Measurements from ENCODE around the gene PEPD.
"Not testable (repeated sequence)": the region's sequence is repeated elsewhere in the genome, so short reads cannot be mapped to it uniquely, and the experiment has no call there.

The PEPD gene

DNA sequence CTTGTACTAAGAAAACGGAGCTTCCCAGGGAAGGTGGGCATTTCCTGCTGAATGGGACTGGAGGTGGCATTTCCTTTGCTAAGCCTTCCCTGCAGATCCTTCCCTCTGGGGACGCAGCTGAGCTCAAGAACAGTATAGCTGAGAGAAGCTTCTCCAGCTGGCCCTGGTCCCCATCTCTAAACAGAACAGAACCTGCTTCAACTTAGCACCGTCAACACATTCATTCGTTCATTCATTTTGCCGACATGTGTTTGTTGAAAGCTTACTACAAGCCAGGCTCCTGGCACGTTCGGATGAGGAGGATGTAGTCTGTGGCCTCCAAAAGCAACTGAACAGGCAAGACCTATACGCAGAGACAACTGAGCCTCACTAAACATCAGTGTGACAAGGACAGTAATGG lies 36.6 kb upstream of the PEPD start:
- H3K4me2 ChIP-seq, result no peak overlapping the region

DNA sequence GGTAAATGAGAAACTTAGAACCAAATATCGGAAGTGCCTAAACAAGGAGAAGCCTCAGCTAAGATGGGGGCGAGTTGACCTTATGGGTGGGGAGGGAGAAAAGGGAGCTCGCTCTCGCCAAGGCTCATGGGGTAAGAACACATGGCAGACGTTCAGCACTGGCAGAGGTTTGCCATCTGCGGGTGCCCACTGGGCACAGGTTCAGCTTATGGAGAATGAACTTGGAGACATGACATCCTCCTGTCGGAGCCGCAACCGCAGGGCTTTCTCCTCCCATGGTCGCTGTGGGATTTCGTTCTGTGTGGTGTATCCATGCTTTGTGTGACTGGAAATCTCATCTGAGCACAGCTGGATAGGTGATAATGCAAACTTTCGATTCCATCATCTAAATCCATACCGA lies 36.1 kb upstream of the PEPD start:
- Histone ChIP-seq H3K4me3 (IDR thresholded peaks at IDR 0.05; ENCODE audit: insufficient read depth, low read depth, low read length) (no peak overlapping the region), H3K9ac (no peak overlapping the region), H3K27ac (no peak overlapping the region), H4K20me1 (ENCODE audit: insufficient read depth) (no peaks in the 10 kb centered on the region), H3K4me1 (ENCODE audit: low read depth, poor library complexity, severe bottlenecking) (no peaks in the 10 kb centered on the region), H3K27me3 (ENCODE audit: insufficient read depth, low read depth) (peaks cover 5% of the 10 kb centered on the region; the same call in 1 of the 2 replicates), H3K36me3 (ENCODE audit: insufficient read depth) (no peaks in the 10 kb centered on the region), H3K4me2 (no peak overlapping the region), H2AFZ (ENCODE audit: low read depth) (no peak overlapping the region), H3K79me2 (ENCODE audit: insufficient read depth, low read depth) (no peaks in the 10 kb centered on the region)
- TF ChIP-seq, protein P1, sequence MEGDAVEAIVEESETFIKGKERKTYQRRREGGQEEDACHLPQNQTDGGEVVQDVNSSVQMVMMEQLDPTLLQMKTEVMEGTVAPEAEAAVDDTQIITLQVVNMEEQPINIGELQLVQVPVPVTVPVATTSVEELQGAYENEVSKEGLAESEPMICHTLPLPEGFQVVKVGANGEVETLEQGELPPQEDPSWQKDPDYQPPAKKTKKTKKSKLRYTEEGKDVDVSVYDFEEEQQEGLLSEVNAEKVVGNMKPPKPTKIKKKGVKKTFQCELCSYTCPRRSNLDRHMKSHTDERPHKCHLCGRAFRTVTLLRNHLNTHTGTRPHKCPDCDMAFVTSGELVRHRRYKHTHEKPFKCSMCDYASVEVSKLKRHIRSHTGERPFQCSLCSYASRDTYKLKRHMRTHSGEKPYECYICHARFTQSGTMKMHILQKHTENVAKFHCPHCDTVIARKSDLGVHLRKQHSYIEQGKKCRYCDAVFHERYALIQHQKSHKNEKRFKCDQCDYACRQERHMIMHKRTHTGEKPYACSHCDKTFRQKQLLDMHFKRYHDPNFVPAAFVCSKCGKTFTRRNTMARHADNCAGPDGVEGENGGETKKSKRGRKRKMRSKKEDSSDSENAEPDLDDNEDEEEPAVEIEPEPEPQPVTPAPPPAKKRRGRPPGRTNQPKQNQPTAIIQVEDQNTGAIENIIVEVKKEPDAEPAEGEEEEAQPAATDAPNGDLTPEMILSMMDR (conservative IDR thresholded peaks at IDR 0.05; ENCODE audit: low read depth, low read length), result no peak

More for the DNA sequence above, 36.6 kb upstream of the PEPD start:
- H4K20me1 ChIP-seq (ENCODE audit: insufficient read depth), result no peaks in the 10 kb centered on the region
- H3K36me3 ChIP-seq (ENCODE audit: insufficient read depth), result no peaks in the 10 kb centered on the region
- TF ChIP-seq, protein P1 (conservative IDR thresholded peaks at IDR 0.05; ENCODE audit: low read depth, low read length), result no peak
- no peak overlapping the region for H3K27ac ChIP-seq
- no peak overlapping the region for H3K4me3 ChIP-seq (IDR thresholded peaks at IDR 0.05; ENCODE audit: insufficient read depth, low read depth, low read length)
- H3K4me1 ChIP-seq (ENCODE audit: low read depth, poor library complexity, severe bottlenecking), result no peaks in the 10 kb centered on the region
- no peak overlapping the region for H2AFZ ChIP-seq (ENCODE audit: low read depth)
- H3K79me2 ChIP-seq (ENCODE audit: insufficient read depth, low read depth), result no peaks in the 10 kb centered on the region
- H3K27me3 ChIP-seq (ENCODE audit: insufficient read depth, low read depth), result peaks cover 5% of the 10 kb centered on the region; the same call in 1 of the 2 replicates
- no peak overlapping the region for H3K9ac ChIP-seq

DNA sequence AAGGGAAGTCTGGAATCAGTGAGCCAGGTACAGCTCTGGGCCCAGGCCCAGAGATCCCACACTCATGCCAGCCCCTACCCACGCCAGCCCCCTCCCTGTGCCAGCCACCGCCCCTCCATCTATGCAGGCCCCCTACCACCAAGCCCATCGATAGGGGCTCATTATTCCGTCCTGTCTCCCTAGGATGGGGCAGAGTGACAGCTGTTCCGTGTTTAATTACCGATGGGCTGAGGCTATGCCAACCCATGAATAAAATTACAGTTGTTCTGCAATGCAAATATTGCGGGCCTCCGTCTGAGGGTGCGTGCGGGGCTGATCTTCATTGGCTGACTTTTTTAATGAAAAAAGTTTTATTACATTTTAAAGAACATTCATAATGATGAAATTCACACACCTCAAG lies 35.6 kb upstream of the PEPD start:
- no peak overlapping the region for H2AFZ ChIP-seq (ENCODE audit: low read depth)
- H3K9ac ChIP-seq, result no peak overlapping the region
- no peak overlapping the region for H3K4me2 ChIP-seq
- H3K36me3 ChIP-seq (ENCODE audit: insufficient read depth), result no peaks in the 10 kb centered on the region
- H3K4me1 ChIP-seq (ENCODE audit: low read depth, poor library complexity, severe bottlenecking), result no peaks in the 10 kb centered on the region
- H3K79me2 ChIP-seq (ENCODE audit: insufficient read depth, low read depth), result no peaks in the 10 kb centered on the region
- no peak overlapping the region for H3K27ac ChIP-seq
- H3K4me3 ChIP-seq (IDR thresholded peaks at IDR 0.05; ENCODE audit: insufficient read depth, low read depth, low read length), result no peak overlapping the region
- peaks cover 5% of the 10 kb centered on the region; the same call in 1 of the 2 replicates for H3K27me3 ChIP-seq (ENCODE audit: insufficient read depth, low read depth)
- TF ChIP-seq, protein P1 (conservative IDR thresholded peaks at IDR 0.05; ENCODE audit: low read depth, low read length), result no peak
- no peaks in the 10 kb centered on the region for H4K20me1 ChIP-seq (ENCODE audit: insufficient read depth)

DNA sequence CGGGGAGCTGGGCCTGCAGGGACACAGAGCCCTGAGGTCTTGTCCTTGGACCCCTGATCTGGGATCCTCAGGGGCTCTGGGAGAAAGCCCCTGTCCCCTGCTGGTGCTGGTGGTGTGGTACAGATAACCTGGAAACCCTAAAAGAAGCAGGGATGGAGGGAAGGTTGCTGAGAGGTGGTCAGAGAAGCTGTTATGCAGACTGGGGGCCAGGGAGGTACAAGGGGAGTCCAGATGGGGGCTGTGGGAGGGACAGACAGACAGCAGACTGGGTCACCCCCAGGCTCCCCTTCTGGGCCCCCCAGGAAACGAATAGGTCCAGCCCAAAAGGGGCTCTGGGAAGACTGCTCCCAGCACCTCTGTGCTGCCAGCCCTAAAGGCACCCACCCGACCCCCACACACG lies 34.7 kb upstream of the PEPD start:
- no peaks in the 10 kb centered on the region; the same call in 1 of the 2 replicates for H3K27me3 ChIP-seq (ENCODE audit: insufficient read depth, low read depth)
- no peaks in the 10 kb centered on the region for H3K79me2 ChIP-seq (ENCODE audit: insufficient read depth, low read depth)
- no peak overlapping the region for H3K4me3 ChIP-seq (IDR thresholded peaks at IDR 0.05; ENCODE audit: insufficient read depth, low read depth, low read length)
- H3K36me3 ChIP-seq (ENCODE audit: insufficient read depth), result no peaks in the 10 kb centered on the region
- no peaks in the 10 kb centered on the region for H4K20me1 ChIP-seq (ENCODE audit: insufficient read depth)
- no peaks in the 10 kb centered on the region for H3K4me1 ChIP-seq (ENCODE audit: low read depth, poor library complexity, severe bottlenecking)
- H2AFZ ChIP-seq (ENCODE audit: low read depth), result no peak overlapping the region
- TF ChIP-seq, protein P1 (conservative IDR thresholded peaks at IDR 0.05; ENCODE audit: low read depth, low read length), result no peak
- no peak overlapping the region for H3K4me2 ChIP-seq
- H3K27ac ChIP-seq, result no peak overlapping the region
- no peak overlapping the region for H3K9ac ChIP-seq

DNA sequence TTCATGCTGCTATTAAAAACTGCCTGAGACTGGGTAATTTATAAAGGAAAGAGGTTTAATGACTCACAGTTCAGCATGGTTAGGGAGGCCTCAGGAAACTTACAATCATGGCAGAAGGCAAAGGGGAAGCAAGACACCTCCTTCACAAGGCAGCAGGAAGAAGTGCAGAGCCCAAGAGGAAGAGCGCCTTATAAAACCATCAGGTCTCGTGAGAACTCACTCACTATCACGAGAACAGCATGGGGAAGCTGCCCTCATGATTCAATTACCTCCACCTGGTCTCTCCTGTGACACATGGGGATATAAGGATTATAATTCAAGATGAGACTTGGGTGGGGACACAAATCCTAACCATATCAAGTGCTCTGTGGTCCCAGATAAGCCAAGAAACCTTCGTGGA lies 34.1 kb upstream of the PEPD start:
- H3K27me3 ChIP-seq (ENCODE audit: insufficient read depth, low read depth); H3K4me2 ChIP-seq; H3K4me1 ChIP-seq (ENCODE audit: low read depth, poor library complexity, severe bottlenecking); H2AFZ ChIP-seq (ENCODE audit: low read depth); H3K36me3 ChIP-seq (ENCODE audit: insufficient read depth); H3K9ac ChIP-seq; H4K20me1 ChIP-seq (ENCODE audit: insufficient read depth); H3K4me3 ChIP-seq (IDR thresholded peaks at IDR 0.05; ENCODE audit: insufficient read depth, low read depth, low read length); H3K27ac ChIP-seq; H3K79me2 ChIP-seq (ENCODE audit: insufficient read depth, low read depth): not testable (repeated sequence)
